HG02588 (cell line): Measurements from ENCODE around the gene RAET1G.
"Not testable (repeated sequence)": the region's sequence is repeated elsewhere in the genome, so short reads cannot be mapped to it uniquely, and the experiment has no call there.

ENCODE experiments used
- ATAC-seq: cut with Tn5 transposase; IDR thresholded peaks from one replicate; pipeline ENCODE4 v1.9.1; 2021; ENCODE audit warnings: mild to moderate bottlenecking, moderate library complexity; ENCODE audit not compliant: unreplicated experiment

Gene RAET1G

DNA sequence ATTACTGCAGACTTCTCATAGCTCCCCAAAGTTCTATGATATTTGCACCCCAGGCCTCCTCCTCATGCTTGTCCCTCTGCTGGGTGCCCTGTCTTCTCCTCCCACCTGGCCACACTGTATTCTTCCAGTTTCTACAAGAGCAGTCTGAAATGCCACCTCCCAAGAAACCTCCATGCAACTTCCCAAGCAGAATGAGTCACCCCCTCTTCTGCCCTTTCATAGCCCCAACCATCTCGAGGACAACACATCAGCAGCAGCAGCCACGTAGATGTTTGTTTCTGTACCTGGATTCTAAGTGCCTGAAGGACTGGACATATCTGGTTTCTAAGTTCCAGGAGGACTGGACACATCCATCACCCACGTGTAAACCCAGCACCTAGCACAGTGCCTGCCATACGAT, 12.3 kb upstream of the RAET1G start:
- ATAC-seq = no peak

DNA sequence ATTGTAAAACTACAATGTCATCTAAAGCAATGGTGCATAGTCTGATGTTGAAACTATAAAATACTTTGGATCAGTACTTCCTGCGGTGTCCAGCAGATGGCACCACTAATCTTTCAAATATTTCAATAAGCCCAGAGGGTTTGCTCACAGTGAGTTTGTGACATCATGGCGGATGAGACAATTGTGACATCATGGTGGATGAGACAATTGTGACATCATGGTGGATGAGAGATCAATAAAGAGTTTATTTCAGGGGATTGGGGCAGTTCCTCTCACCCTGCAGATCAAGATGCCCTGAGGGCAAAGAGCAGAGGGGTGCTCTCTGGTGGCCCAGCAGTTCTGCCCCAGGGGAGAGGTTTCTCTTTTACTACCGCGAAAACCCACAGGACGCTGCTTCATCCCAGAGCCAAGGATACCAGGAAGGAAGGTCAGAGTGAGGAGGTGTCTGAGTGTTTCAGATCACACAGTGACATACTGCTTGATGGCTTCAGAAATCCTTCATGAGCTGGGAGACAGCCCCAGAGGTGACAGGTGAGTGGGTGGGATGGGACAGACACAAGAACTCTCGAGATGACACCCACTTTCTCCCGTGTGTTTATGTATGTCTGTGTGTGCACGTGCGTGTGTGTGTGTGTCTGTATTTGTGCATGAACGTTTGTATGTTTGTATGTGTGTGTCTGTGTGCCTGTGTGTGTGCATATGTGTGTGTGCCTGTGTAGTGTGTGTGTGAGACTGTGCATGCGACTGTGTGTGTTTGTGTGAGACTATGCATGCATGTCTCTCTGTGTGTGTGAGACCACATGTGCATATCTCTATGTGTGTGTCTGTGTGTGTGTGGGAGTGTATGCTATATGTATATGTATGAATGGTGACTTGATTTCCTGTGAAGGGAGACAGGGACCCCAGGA, 11.6 kb upstream of the RAET1G start:
- ATAC-seq = no peak

DNA sequence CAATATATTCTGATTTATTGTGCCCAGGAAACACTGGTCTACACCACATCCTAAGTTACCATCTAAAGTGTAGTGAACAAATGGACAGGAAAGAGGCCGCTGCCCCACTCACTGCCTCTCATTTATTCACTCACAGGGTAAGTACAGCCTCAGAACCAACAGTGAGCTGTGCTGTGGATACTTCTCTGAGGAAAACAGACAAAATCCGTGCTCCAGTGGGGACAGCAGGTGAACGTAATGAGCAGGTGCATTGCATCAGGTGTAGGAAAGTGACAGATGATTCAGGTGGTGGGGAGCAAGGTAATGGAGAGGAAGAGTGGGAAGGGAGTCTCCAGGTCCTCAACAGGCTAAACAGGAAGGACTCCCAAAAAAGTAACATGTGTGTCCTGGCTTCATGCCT, 10.5 kb upstream of the RAET1G start:
- ATAC-seq = no peak

- no peak for ATAC-seq
These were observed 10.1 kb upstream of the RAET1G start for GRCh38 chr6:149933036-149933435.

DNA sequence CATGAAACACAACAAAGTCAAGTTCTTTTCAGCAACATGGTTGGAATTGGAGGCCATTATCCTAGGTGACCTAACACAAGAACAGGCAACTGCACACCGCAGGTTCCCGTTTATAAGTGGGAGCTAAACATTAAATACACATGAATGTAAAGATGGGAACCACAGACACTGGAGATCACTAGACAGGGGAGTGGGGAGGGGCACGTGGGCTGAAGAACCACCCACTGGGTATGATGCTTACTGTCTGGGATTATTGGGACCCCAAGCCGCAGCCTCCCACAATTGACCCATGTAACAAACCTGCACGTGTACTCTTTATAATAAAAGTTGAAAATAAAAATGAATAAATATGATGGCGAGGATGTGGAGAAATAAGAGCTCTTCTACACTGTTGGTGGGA, 8.6 kb upstream of the RAET1G start:
- ATAC-seq = no peak

DNA sequence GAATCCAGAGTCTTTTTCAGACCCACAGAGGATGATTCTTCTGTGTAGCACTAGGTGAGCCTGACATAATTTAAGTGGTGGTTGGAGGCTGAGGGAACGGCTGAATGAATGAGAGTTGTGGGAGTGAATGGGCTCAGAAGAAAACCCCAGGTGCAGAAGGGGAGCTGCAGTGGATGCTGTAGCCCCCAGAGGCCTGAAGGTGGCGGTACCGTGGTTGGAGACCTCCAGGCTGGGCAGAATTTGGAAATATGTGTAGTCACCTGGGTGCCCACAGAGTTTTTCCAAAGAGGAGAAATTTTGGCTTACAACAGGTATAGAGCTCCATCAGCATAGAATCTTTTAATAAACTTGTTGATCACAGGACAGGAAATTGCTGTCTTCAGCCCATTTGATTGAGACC, 6.5 kb upstream of the RAET1G start:
- no peak for ATAC-seq

GRCh38 chr6:149927025-149927424, 4.1 kb upstream of the RAET1G start:
- not testable (repeated sequence) for ATAC-seq

- ATAC-seq = no peak
These were observed 3.3 kb upstream of the RAET1G start for GRCh38 chr6:149925974-149926777.

- no peak for ATAC-seq
These were observed 2.5 kb upstream of the RAET1G start for GRCh38 chr6:149925253-149925973.

DNA sequence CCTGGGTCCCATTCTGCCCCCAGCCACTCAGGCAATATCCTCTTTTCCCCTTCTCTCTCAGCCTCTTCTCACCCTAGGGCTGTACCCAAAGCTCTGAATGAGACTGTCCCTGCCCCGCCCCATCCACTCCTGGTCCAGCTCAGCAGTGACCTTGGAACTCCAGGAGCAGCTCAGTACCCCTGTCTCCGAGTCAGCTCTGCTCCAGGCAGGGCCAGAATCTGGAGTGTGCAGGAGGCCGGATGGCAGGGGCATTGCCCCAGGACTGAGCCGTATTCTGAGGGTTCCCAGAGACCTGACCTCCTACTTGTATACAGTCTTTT, 2.0 kb upstream of the RAET1G start:
- no peak for ATAC-seq

GRCh38 chr6:149924206-149924932, 1.4 kb upstream of the RAET1G start:
- no peak for ATAC-seq

DNA sequence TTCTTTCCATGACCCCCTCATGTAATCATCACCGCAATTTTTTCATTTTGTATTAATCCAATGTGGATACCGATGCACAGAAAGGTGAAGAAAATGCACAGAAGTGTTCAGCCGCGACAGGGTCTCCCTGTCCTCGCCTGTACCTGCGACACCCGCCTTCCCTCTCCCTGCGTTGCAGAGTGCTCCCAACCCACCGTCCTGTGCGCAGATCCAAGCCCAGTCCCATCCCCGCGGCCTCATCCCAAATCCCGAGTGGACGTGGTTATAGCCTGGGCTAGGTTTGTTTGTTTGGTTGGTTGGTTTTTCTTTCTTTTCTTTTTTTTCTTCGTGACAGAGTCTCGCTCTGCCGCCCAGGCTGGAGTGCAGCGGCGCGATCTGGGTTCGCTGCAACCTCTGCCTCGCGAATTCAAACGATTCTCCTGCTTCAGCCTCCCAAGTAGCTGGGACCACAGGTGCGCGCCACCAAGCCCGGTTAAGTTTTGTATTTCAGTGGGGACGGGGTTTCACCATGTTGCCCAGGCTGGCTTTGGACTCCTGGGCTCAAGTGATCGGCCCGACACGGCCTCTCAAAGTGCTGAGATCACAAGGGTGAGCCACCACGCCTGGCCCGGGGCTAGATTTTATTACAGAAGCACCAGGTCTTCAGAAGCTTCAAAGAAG, 536 bp upstream of the RAET1G start:
- no peak for ATAC-seq

DNA sequence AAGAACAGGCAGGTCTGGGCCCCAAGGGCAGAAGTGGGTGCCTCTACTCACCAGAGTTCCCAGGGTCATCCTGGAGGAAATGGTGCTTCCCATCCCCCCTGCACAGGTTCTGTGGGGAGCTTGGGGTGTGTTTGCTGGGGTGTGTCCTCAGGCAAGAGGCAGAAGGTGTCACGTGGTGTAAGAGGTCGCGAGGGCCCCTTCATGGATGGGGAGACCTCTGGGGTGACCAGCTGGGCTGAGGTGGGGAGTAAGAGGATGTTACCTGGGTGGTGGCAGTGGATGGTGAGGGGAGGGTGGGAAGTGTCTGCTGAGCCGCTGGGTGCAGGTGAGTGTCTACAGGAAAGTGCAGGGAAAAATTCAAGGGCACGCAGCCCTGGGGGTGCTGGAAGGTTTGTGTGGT, 830 bp downstream of the RAET1G start:
- ATAC-seq = not testable (repeated sequence)

DNA sequence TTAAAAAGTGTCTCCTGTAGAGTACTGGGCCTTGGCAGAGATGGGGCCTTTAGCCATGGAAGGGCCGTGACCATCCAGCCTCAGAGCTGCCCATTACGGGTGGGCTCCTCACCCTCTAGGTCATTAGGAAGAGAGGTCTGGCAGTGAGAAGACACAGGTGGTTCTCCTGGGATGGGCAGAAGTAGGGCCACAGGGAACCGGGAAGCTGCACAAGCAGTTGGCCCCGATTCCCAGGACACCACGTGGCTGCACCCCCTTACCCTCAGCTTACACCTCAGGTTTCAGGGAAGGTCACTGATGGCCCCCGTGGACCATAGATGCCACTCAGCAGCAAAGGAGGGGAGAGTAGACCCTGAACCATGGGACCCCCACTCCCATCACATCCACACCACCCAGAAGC, 1.6 kb downstream of the RAET1G start:
- ATAC-seq = no peak

DNA sequence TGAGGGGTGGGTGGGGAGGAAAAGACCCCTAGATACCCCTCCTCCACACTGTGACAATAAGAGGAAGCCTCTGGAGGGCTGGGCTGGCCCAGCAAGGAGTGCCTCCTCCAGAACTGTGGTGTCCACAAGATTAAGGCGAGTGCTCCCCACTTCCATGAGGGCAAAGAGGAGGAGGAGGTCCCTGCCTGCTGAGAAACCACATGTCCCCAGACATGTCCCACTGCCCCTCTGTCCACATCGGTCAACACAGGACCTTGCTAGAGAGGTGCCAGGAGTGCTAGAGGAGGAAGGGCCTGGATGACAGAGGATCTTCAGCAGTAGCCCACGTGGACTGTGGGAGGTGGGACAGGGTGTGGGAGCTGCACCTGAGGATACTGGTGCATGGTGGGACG, 3.1 kb downstream of the RAET1G start:
- no peak for ATAC-seq

GRCh38 chr6:149919126-149919833, 3.6 kb downstream of the RAET1G start:
- not testable (repeated sequence) for ATAC-seq

DNA sequence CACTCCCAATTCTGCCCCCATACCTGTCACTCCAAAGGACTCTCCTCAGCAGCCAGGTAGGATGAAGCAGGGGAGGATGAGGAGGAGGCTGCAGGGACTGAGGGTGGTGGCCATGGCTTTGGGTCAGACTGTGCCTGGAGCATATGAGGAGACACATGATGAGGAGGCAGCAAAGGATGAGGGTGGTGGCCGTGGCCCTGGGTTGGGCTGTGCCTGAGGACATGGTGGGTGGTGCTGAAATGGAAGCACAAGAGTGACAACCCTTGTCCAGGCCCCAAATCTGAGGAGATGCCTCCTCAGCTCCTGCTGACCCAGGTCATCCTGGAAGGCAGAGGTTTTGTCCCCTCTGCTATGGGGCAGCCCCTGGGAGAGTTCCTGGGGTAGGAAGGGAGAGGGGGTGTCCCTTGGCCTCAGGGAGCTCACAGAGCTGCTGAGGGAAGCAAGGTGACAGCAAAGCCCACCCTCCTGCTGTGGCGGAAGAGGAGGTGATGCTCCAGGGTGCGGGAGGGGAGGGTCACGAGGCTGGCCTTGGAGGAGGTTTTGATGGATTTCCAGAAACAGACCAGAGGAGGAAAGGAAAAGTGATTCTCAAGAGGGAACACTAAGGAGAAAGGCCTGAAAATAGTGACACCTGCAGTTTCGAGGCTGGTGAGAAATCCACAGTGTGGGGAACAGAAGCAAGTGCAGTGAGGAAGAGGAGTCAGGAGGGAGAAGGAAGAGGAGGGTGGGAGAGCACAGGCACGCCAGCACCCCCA, 4.6 kb downstream of the RAET1G start:
- ATAC-seq = no peak

GRCh38 chr6:149917679-149918078, 5.2 kb downstream of the RAET1G start:
- ATAC-seq = no peak
